ENCODE data around the gene FRMPD3. TPM values are rescaled to one million over a fixed set of nuclear protein-coding genes. Genes with fewer than 3 reads are reported as not detected.

The FRMPD3 gene
- total RNA-seq, 4 donors from 2014 or later: 0.05 TPM; not detected in 3

DNA sequence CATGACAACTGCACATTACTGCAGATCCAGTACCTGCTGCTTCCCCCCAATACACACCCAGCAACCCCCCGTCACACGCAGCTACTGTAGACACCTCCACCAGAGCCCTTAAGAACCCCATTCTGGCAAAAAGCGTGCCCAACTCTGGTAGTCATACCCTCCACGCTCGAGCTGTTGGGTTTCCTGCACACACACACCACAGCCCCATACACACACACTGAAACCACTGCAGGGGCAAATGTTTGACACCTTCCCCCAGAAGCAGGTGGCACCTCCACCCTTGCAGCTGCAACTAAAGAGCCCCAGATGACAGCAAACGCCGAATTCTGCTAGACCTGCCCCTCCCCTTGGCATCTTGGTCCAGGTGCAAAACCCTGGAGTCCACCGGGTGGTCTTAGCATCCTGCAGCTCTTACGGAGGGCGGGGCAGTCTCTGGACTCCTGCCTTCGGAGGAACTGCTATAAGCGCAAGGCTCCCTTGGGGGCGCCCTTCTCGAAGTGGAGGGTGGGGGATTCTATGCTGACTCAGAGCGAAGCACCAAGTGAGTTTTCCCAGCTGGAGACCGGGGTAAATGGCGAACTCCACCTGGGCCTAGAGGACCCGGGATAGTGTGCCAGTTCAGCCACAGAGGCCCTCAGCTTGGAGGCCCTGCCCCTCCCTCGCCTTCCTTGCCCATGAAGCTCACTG, 1.5 kb downstream of the FRMPD3 start:
- no peak for TF ChIP-seq POLR2A (IDR thresholded peaks at IDR 0.05)
- TF ChIP-seq, protein P1, sequence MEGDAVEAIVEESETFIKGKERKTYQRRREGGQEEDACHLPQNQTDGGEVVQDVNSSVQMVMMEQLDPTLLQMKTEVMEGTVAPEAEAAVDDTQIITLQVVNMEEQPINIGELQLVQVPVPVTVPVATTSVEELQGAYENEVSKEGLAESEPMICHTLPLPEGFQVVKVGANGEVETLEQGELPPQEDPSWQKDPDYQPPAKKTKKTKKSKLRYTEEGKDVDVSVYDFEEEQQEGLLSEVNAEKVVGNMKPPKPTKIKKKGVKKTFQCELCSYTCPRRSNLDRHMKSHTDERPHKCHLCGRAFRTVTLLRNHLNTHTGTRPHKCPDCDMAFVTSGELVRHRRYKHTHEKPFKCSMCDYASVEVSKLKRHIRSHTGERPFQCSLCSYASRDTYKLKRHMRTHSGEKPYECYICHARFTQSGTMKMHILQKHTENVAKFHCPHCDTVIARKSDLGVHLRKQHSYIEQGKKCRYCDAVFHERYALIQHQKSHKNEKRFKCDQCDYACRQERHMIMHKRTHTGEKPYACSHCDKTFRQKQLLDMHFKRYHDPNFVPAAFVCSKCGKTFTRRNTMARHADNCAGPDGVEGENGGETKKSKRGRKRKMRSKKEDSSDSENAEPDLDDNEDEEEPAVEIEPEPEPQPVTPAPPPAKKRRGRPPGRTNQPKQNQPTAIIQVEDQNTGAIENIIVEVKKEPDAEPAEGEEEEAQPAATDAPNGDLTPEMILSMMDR (IDR thresholded peaks at IDR 0.05): no peak
- intact Hi-C loops (cut with DNase I; ENCODE audit: low total_unique reads): no loop called here
- 17 to 30% methylated on average over 7 to 19 of the region's 19 CpGs for WGBS, 2 donors
- no peak for DNase-seq (ENCODE audit: low spot score in 2 of 2)
- no peak overlapping the region for H3K4me3 ChIP-seq (ENCODE audit: low read depth, poor library complexity, severe bottlenecking)

DNA sequence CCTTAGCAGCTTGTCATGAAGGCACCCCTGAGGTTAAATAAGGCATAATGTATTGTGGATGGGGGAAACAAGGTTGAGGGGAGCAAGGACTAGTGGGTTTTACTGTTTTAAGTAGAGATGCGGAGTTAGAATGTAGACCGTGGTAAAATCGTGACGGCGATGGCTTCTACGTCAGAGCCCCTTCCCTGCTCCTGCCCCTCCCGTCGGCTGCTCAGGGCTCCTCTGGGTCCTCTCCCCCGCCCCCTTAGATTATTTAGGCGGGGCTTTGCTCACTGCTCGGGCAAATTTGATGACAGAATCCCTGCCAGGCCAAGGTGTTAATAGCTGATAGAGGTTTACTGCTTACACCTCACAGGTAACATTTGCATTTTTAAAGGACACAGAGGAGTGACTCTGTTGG, 2.3 kb downstream of the FRMPD3 start:
- WGBS, 2 donors: 19 to 32% methylated on average over 11 of the region's 11 CpGs
- DNase-seq (ENCODE audit: low spot score in 2 of 2): no peak
- intact Hi-C loops (cut with DNase I; ENCODE audit: low total_unique reads): no loop called here
- H3K4me3 ChIP-seq (ENCODE audit: low read depth, poor library complexity, severe bottlenecking): no peak overlapping the region
- no peak for TF ChIP-seq POLR2A (IDR thresholded peaks at IDR 0.05)
- TF ChIP-seq, protein P1 (IDR thresholded peaks at IDR 0.05): no peak

DNA sequence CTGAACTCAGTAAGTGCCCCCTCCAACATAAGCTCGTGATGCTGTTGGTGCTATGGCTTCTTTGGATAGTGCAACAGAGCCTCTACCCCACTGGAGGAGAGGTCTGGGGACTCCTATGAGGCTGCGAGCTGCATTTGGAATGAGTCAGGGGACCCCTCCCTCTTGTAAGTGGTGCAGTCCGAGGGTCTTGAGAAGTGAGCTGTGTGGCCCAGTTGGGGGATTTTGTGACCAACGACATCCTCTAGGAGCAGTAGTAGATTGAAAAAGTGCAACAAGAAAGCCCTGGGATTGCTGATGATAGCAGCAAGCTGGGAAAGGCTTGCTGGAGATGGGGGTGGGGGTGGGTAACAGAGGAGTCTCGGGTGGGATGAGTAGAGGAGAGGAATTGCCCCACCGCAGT, 3.1 kb downstream of the FRMPD3 start:
- TF ChIP-seq, protein P1 (IDR thresholded peaks at IDR 0.05): no peak
- no peak for TF ChIP-seq POLR2A (IDR thresholded peaks at IDR 0.05)
- no peak for DNase-seq (ENCODE audit: low spot score in 2 of 2)
- intact Hi-C loops (cut with DNase I; ENCODE audit: low total_unique reads): no loop called here
- WGBS, 2 donors: 31 to 50% methylated on average over 3 to 6 of the region's 6 CpGs
- H3K4me3 ChIP-seq (ENCODE audit: low read depth, poor library complexity, severe bottlenecking): no peak overlapping the region

DNA sequence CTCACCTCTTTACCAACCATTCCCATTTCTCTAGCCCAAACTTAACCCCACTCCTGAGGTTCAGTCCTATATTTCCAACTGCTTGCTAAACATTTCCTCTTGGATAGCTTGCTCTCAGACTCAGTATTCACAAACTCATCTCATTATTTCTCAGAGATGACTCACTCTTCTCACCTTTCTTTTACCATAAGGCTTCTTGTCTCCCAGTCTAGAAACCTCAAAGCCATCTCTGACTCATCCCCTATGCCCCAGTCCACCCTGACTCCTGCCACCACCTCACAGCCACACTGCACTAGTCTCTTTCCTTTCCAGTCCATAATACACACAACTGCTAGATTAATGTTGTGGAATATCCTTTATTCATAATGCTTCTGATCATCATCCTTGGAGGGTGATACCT, 4.8 kb downstream of the FRMPD3 start:
- TF ChIP-seq, protein P1 (IDR thresholded peaks at IDR 0.05): no peak
- no peak for TF ChIP-seq POLR2A (IDR thresholded peaks at IDR 0.05)
- intact Hi-C loops (cut with DNase I; ENCODE audit: low total_unique reads): no loop called here
- DNase-seq (ENCODE audit: low spot score in 2 of 2): no peak
- no peak overlapping the region for H3K4me3 ChIP-seq (ENCODE audit: low read depth, poor library complexity, severe bottlenecking)

DNA sequence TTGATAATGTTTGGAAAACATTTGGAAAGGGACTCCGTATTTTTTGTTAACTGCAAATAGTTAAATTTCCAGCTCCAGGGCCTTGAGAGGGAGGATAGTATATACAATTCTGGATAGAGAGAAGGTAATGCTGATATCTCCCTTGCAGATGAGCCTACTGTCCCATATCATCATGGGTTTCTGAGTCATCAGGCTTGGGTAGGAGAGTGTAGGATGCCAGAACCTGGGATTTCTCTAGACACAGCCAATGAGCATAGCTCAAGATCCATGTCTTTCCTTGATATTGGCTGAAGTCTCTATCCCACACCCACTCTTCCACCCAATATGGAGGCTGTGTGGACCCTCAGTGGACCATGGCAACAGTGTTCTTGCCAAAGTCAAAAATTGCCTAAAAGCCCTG, 7.8 kb downstream of the FRMPD3 start:
- no peak for DNase-seq (ENCODE audit: low spot score in 2 of 2)
- H3K4me3 ChIP-seq (ENCODE audit: low read depth, poor library complexity, severe bottlenecking): no peak overlapping the region
- TF ChIP-seq POLR2A (IDR thresholded peaks at IDR 0.05): no peak
- TF ChIP-seq, protein P1 (IDR thresholded peaks at IDR 0.05): no peak
- 91% methylated on average over 1 of the region's 1 CpG for WGBS, 2 donors
- intact Hi-C loops (cut with DNase I; ENCODE audit: low total_unique reads): no loop called here

All from lower leg skin (tissue), 4 donors.